ENCODE measurements around the gene TRA2B.

- no peak for TF ChIP-seq CTCF (IDR thresholded peaks at IDR 0.05; ENCODE audit: control extremely low read depth in 1 of 3, insufficient read depth in 1 of 3, low read depth in 1 of 3, low read length in 3 of 3)
- TF ChIP-seq MAFK (IDR thresholded peaks at IDR 0.05; ENCODE audit: low read depth, low read length): no peak
- no peak for TF ChIP-seq KDM5A (IDR thresholded peaks at IDR 0.05; ENCODE audit: low read length)
Observed at GRCh38 chr3:185929192-185930151, 8.3 kb downstream of the TRA2B start.

All from H1 (cell line).